ENCODE results near the gene DDX6. TPM values are rescaled to one million over a fixed set of nuclear protein-coding genes. Genes with fewer than 3 reads are reported as not detected.
"Not testable (repeated sequence)": the region's sequence is repeated elsewhere in the genome, so short reads cannot be mapped to it uniquely, and the experiment has no call there.

DDX6 gene
- total RNA-seq, 1 experiment from 2014 or later, result 111 TPM

- H3K36me3 Mint-ChIP-seq (ENCODE audit: insufficient read depth, unreplicated experiment), result peaks cover 9% of the 10 kb centered on the region
- intact Hi-C loops (cut with micrococcal nuclease), result no loop called here
- TF ChIP-seq, protein P1, sequence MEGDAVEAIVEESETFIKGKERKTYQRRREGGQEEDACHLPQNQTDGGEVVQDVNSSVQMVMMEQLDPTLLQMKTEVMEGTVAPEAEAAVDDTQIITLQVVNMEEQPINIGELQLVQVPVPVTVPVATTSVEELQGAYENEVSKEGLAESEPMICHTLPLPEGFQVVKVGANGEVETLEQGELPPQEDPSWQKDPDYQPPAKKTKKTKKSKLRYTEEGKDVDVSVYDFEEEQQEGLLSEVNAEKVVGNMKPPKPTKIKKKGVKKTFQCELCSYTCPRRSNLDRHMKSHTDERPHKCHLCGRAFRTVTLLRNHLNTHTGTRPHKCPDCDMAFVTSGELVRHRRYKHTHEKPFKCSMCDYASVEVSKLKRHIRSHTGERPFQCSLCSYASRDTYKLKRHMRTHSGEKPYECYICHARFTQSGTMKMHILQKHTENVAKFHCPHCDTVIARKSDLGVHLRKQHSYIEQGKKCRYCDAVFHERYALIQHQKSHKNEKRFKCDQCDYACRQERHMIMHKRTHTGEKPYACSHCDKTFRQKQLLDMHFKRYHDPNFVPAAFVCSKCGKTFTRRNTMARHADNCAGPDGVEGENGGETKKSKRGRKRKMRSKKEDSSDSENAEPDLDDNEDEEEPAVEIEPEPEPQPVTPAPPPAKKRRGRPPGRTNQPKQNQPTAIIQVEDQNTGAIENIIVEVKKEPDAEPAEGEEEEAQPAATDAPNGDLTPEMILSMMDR (IDR thresholded peaks at IDR 0.05; ENCODE audit: unreplicated experiment), result no peak
- POLR2A ChIA-PET, result interaction anchor here (0.6 to 2.1 kb wide), 7 partner anchors 10 to 222 kb away, joined by 3 to 10 read pairs (median 3); partner anchors contain the start of gene HYOU1
- DNase-seq (ENCODE audit: unreplicated experiment), result no peak
- no peaks in the 10 kb centered on the region for H3K27me3 Mint-ChIP-seq (ENCODE audit: insufficient read depth, unreplicated experiment)
- no peaks in the 10 kb centered on the region for H3K9me3 Mint-ChIP-seq (ENCODE audit: unreplicated experiment)
- no TSS peak for BruUV-seq (replicated peaks)
- H3K4me1 Mint-ChIP-seq (ENCODE audit: insufficient read depth, unreplicated experiment), result peaks cover 7% of the 10 kb centered on the region
- H3K4me3 Mint-ChIP-seq (ENCODE audit: unreplicated experiment), result no peak overlapping the region
- no peak overlapping the region for H3K27ac Mint-ChIP-seq (ENCODE audit: low read depth, unreplicated experiment)
- CTCF ChIA-PET, result interaction anchor here (0.6 kb wide), 1 partner anchor 11 kb away, joined by 5 read pairs; no protein-coding TSS in a partner anchor
Observed at GRCh38 chr11:118834427-118835028, 43.6 kb upstream of the DDX6 start.

DNA sequence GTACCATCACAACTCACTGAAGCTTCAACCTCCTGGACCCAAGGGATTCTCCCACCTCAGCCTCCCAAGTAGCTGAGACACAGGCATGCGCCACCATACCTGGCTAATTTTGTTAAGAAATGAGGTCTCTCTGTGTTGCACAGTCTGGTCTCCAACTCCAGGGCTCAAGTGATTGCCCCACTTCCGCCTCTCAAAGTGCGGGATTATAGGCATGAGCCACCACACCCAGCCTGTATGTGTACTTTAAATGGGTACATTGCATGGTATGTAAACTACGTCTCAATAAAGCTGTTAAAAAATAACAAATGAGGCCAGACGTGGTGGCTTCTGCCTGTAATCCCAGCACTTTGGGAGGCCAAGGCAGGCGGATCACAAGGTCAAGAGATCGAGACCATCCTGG lies 36.2 kb upstream of the DDX6 start:
- Mint-ChIP-seq H3K27me3 (ENCODE audit: insufficient read depth, unreplicated experiment) (no peaks in the 10 kb centered on the region), H3K9me3 (ENCODE audit: unreplicated experiment) (no peaks in the 10 kb centered on the region), H3K4me3 (ENCODE audit: unreplicated experiment) (no peak overlapping the region), H3K27ac (ENCODE audit: low read depth, unreplicated experiment) (no peak overlapping the region), H3K4me1 (ENCODE audit: insufficient read depth, unreplicated experiment) (no peaks in the 10 kb centered on the region), H3K36me3 (ENCODE audit: insufficient read depth, unreplicated experiment) (peaks cover 9% of the 10 kb centered on the region)
- POLR2A ChIA-PET, result interaction anchor here (1.2 to 1.5 kb wide), 2 partner anchors 8 to 27 kb away, joined by 3 read pairs; no protein-coding TSS in a partner anchor
- no TSS peak for BruUV-seq (replicated peaks)
- TF ChIP-seq, protein P1 (IDR thresholded peaks at IDR 0.05; ENCODE audit: unreplicated experiment), result no peak
- intact Hi-C loops (cut with micrococcal nuclease), result no loop called here
- CTCF ChIA-PET, result interaction anchor here (0.6 to 1.1 kb wide), 4 partner anchors 31 to 1115 kb away, joined by 3 to 5 read pairs (median 3); no protein-coding TSS in a partner anchor
- DNase-seq (ENCODE audit: unreplicated experiment), result no peak

- DNase-seq (ENCODE audit: unreplicated experiment); H3K27ac Mint-ChIP-seq (ENCODE audit: low read depth, unreplicated experiment); intact Hi-C loops (cut with micrococcal nuclease); H3K4me3 Mint-ChIP-seq (ENCODE audit: unreplicated experiment); H3K9me3 Mint-ChIP-seq (ENCODE audit: unreplicated experiment); POLR2A ChIA-PET; H3K27me3 Mint-ChIP-seq (ENCODE audit: insufficient read depth, unreplicated experiment); H3K36me3 Mint-ChIP-seq (ENCODE audit: insufficient read depth, unreplicated experiment); BruUV-seq (replicated peaks): not testable (repeated sequence)
- CTCF ChIA-PET, result interaction anchor here (0.7 to 1.0 kb wide), 2 partner anchors 11 to 33 kb away, joined by 3 to 5 read pairs; no protein-coding TSS in a partner anchor
- peaks cover 13% of the 10 kb centered on the region for H3K4me1 Mint-ChIP-seq (ENCODE audit: insufficient read depth, unreplicated experiment)
Observed at GRCh38 chr11:118822936-118823510, 32.1 kb upstream of the DDX6 start.

- TF ChIP-seq, protein P1 (IDR thresholded peaks at IDR 0.05; ENCODE audit: unreplicated experiment), result no peak
- peak; percentile 92 for DNase-seq (ENCODE audit: unreplicated experiment)
- peaks cover 13% of the 10 kb centered on the region for H3K4me1 Mint-ChIP-seq (ENCODE audit: insufficient read depth, unreplicated experiment)
- intact Hi-C loops (cut with micrococcal nuclease), result no loop called here
- ChIA-PET POLR2A (interaction anchor here (0.6 to 2.9 kb wide), 16 partner anchors 11 to 213 kb away, joined by 3 to 34 read pairs (median 4); partner anchors contain the start of genes BCL9L, DDX6 and PHLDB1), CTCF (interaction anchor here (0.5 to 1.2 kb wide), 5 partner anchors 11 to 131 kb away, joined by 3 to 4 read pairs (median 3); no protein-coding TSS in a partner anchor)
- H3K27ac Mint-ChIP-seq (ENCODE audit: low read depth, unreplicated experiment), result peak overlapping the region; percentile 71
- no peaks in the 10 kb centered on the region for H3K36me3 Mint-ChIP-seq (ENCODE audit: insufficient read depth, unreplicated experiment)
- no peak overlapping the region for H3K4me3 Mint-ChIP-seq (ENCODE audit: unreplicated experiment)
- H3K9me3 Mint-ChIP-seq (ENCODE audit: unreplicated experiment), result no peaks in the 10 kb centered on the region
- no peaks in the 10 kb centered on the region for H3K27me3 Mint-ChIP-seq (ENCODE audit: insufficient read depth, unreplicated experiment)
- no TSS peak for BruUV-seq (replicated peaks)
Observed at GRCh38 chr11:118820412-118821357, 29.7 kb upstream of the DDX6 start.

- intact Hi-C loops (cut with micrococcal nuclease); H3K9me3 Mint-ChIP-seq (ENCODE audit: unreplicated experiment); H3K36me3 Mint-ChIP-seq (ENCODE audit: insufficient read depth, unreplicated experiment); H3K4me3 Mint-ChIP-seq (ENCODE audit: unreplicated experiment); BruUV-seq (replicated peaks); DNase-seq (ENCODE audit: unreplicated experiment); H3K27me3 Mint-ChIP-seq (ENCODE audit: insufficient read depth, unreplicated experiment): not testable (repeated sequence)
- POLR2A ChIA-PET, result interaction anchor here (0.6 to 2.9 kb wide), 13 partner anchors 10 to 213 kb away, joined by 3 to 34 read pairs (median 4); partner anchors contain the start of genes BCL9L, DDX6 and PHLDB1
- CTCF ChIA-PET, result interaction anchor here (0.5 to 1.2 kb wide), 4 partner anchors 12 to 129 kb away, joined by 3 read pairs; no protein-coding TSS in a partner anchor
- Mint-ChIP-seq H3K27ac (ENCODE audit: low read depth, unreplicated experiment) (peak overlapping the region; percentile 71), H3K4me1 (ENCODE audit: insufficient read depth, unreplicated experiment) (peaks cover 13% of the 10 kb centered on the region)
Observed at GRCh38 chr11:118820025-118820379, 29.0 kb upstream of the DDX6 start.
